Stimulated activated effector memory CD8-positive, alpha-beta T cell treated with anti-CD3 and anti-CD28 coated beads, Interleukin-12 subunit alpha, Interleukin-12 subunit beta, amount 100 ng/mL, for 72 hours (primary cell): ENCODE measurements around the gene ASIC4.

ENCODE experiments used
- ATAC-seq: fragments of 150-1000 bp; cut with Tn5 transposase; 2 replicates; pipeline ENCODE4 v1.10.0; 2021
- DNase-seq, 2 donors: peaks; one replicate each; pipeline ENCODE4 v3.0.0; 2021 to 2022; ENCODE audit warnings: low spot score in 2 of 2
- H3K27ac Mint-ChIP-seq: one replicate; pipeline ENCODE4 v1.8.0; 2022; ENCODE audit warnings: mild to moderate bottlenecking, mixed read lengths
- H3K36me3 Mint-ChIP-seq: one replicate; pipeline ENCODE4 v1.8.0; 2022; ENCODE audit warnings: mild to moderate bottlenecking, mixed read lengths
- H3K4me1 Mint-ChIP-seq: one replicate; pipeline ENCODE4 v1.8.0; 2022; ENCODE audit warnings: mixed read lengths
- H3K4me3 Mint-ChIP-seq: one replicate; pipeline ENCODE4 v1.8.0; 2022; ENCODE audit warnings: mild to moderate bottlenecking, mixed read lengths
- H3K9me3 Mint-ChIP-seq: one replicate; pipeline ENCODE4 v1.8.0; 2022; ENCODE audit warnings: mixed read lengths

ASIC4 gene

GRCh38 chr2:219475697-219476651, 38.3 kb upstream of the ASIC4 start:
- Mint-ChIP-seq H3K9me3 (no peaks in the 10 kb centered on the region), H3K27ac (no peak overlapping the region), H3K36me3 (no peaks in the 10 kb centered on the region), H3K4me1 (peaks cover 7% of the 10 kb centered on the region), H3K4me3 (peak overlapping the region; percentile 18)
- peak; percentile 49 to 79 for DNase-seq
- peak; percentile 63 for ATAC-seq

- H3K4me1 Mint-ChIP-seq: peaks cover 7% of the 10 kb centered on the region
- H3K4me3 Mint-ChIP-seq: peak overlapping the region; percentile 18
- no peak for DNase-seq
- H3K27ac Mint-ChIP-seq: no peak overlapping the region
- H3K9me3 Mint-ChIP-seq: no peaks in the 10 kb centered on the region
- H3K36me3 Mint-ChIP-seq: no peaks in the 10 kb centered on the region
- no peak for ATAC-seq
Observed at GRCh38 chr2:219476652-219477151, 37.6 kb upstream of the ASIC4 start.

- no peak overlapping the region for H3K4me3 Mint-ChIP-seq
- no peaks in the 10 kb centered on the region for H3K36me3 Mint-ChIP-seq
- peaks cover 7% of the 10 kb centered on the region for H3K4me1 Mint-ChIP-seq
- ATAC-seq: no peak
- H3K27ac Mint-ChIP-seq: no peak overlapping the region
- no peaks in the 10 kb centered on the region for H3K9me3 Mint-ChIP-seq
- no peak for DNase-seq
Observed at GRCh38 chr2:219477179-219477578, 37.1 kb upstream of the ASIC4 start.

DNA sequence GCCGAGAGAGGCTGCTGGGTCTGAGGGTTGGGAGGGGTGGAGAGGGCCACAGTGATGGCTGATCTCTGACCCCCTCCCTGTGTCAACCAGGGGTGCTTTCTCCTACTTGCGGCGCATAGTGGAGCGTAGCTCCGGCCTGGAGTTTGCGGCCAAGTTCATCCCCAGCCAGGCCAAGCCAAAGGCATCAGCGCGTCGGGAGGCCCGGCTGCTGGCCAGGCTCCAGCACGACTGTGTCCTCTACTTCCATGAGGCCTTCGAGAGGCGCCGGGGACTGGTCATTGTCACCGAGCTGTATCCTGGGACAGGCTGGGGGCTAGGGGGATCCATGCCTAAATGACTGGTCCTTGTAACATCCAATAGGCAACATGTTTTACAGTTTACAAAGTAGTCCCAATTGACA, 36.5 kb upstream of the ASIC4 start:
- no peak for DNase-seq
- Mint-ChIP-seq H3K4me1 (peaks cover 7% of the 10 kb centered on the region), H3K36me3 (no peaks in the 10 kb centered on the region), H3K4me3 (no peak overlapping the region), H3K9me3 (no peaks in the 10 kb centered on the region), H3K27ac (no peak overlapping the region)
- no peak for ATAC-seq

GRCh38 chr2:219478916-219479315, 35.4 kb upstream of the ASIC4 start:
- ATAC-seq: no peak
- DNase-seq: no peak
- peaks cover 7% of the 10 kb centered on the region for H3K4me1 Mint-ChIP-seq
- H3K36me3 Mint-ChIP-seq: no peaks in the 10 kb centered on the region
- no peak overlapping the region for H3K4me3 Mint-ChIP-seq
- H3K9me3 Mint-ChIP-seq: no peaks in the 10 kb centered on the region
- no peak overlapping the region for H3K27ac Mint-ChIP-seq

DNA sequence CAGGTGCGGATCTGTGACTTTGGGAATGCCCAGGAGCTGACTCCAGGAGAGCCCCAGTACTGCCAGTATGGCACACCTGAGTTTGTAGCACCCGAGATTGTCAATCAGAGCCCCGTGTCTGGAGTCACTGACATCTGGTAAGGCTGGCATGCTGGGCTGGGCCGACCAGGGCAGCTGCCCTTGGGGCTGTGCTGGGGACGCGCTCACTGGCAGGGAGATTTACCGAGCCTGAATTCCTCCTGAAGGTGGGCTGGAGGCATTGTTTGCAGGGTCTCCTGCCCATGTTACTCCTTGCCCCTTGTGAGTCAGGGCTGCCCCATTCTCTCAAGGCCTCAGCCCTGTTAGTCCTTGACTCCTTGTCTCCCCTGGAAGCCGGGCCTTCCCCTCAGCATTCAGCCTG, 34.3 kb upstream of the ASIC4 start:
- no peak overlapping the region for H3K27ac Mint-ChIP-seq
- peaks cover 7% of the 10 kb centered on the region for H3K4me1 Mint-ChIP-seq
- no peak for ATAC-seq
- H3K4me3 Mint-ChIP-seq: no peak overlapping the region
- DNase-seq: no peak
- H3K36me3 Mint-ChIP-seq: no peaks in the 10 kb centered on the region
- no peaks in the 10 kb centered on the region for H3K9me3 Mint-ChIP-seq

DNA sequence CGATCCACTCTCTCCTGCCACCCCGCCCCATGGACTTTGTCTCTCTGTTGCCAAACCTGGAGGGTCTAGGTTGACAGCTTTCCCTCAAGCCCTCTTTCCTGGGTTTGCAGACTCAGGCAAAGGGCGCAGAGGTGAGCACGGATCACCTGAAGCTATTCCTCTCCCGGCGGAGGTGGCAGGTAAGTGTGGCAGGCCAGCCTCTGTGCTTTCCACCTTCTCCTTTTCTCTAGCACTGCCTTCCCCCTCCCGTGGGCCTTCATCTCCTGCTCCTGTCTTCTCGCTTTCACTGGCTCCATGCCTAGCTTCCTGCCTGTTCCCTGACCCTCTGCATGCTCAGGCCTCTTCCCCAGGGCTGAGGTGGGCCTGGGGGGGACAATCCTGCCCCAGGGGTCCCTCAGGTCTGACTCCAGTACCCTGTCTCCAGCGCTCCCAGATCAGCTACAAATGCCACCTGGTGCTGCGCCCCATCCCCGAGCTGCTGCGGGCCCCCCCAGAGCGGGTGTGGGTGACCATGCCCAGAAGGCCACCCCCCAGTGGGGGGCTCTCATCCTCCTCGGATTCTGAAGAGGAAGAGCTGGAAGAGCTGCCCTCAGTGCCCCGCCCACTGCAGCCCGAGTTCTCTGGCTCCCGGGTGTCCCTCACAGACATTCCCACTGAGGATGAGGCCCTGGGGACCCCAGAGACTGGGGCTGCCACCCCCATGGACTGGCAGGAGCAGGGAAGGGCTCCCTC, 31.4 kb upstream of the ASIC4 start:
- H3K4me3 Mint-ChIP-seq: no peak overlapping the region
- no peaks in the 10 kb centered on the region for H3K4me1 Mint-ChIP-seq
- H3K27ac Mint-ChIP-seq: no peak overlapping the region
- DNase-seq (no peak), ATAC-seq (no peak)
- H3K36me3 Mint-ChIP-seq: no peaks in the 10 kb centered on the region
- H3K9me3 Mint-ChIP-seq: no peaks in the 10 kb centered on the region

DNA sequence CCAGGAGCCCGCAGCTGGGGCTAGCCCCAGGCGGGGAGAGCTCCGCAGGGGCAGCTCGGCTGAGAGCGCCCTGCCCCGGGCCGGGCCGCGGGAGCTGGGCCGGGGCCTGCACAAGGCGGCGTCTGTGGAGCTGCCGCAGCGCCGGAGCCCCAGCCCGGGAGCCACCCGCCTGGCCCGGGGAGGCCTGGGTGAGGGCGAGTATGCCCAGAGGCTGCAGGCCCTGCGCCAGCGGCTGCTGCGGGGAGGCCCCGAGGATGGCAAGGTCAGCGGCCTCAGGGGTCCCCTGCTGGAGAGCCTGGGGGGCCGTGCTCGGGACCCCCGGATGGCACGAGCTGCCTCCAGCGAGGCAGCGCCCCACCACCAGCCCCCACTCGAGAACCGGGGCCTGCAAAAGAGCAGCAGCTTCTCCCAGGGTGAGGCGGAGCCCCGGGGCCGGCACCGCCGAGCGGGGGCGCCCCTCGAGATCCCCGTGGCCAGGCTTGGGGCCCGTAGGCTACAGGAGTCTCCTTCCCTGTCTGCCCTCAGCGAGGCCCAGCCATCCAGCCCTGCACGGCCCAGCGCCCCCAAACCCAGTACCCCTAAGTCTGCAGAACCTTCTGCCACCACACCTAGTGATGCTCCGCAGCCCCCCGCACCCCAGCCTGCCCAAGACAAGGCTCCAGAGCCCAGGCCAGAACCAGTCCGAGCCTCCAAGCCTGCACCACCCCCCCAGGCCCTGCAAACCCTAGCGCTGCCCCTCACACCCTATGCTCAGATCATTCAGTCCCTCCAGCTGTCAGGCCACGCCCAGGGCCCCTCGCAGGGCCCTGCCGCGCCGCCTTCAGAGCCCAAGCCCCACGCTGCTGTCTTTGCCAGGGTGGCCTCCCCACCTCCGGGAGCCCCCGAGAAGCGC, 30.6 kb upstream of the ASIC4 start:
- no peak for ATAC-seq
- Mint-ChIP-seq H3K27ac (no peak overlapping the region), H3K4me1 (no peaks in the 10 kb centered on the region), H3K4me3 (peak overlapping the region; percentile 50), H3K9me3 (no peaks in the 10 kb centered on the region), H3K36me3 (no peaks in the 10 kb centered on the region)
- no peak for DNase-seq

DNA sequence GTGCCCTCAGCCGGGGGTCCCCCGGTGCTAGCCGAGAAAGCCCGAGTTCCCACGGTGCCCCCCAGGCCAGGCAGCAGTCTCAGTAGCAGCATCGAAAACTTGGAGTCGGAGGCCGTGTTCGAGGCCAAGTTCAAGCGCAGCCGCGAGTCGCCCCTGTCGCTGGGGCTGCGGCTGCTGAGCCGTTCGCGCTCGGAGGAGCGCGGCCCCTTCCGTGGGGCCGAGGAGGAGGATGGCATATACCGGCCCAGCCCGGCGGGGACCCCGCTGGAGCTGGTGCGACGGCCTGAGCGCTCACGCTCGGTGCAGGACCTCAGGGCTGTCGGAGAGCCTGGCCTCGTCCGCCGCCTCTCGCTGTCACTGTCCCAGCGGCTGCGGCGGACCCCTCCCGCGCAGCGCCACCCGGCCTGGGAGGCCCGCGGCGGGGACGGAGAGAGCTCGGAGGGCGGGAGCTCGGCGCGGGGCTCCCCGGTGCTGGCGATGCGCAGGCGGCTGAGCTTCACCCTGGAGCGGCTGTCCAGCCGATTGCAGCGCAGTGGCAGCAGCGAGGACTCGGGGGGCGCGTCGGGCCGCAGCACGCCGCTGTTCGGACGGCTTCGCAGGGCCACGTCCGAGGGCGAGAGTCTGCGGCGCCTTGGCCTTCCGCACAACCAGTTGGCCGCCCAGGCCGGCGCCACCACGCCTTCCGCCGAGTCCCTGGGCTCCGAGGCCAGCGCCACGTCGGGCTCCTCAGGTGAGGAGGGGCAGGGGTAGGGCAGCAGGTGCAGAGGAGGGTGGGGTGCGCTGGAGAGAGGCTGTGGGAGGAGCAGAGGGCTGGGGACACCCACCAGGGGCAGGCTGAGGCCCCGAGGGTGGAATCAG, 29.7 kb upstream of the ASIC4 start:
- no peaks in the 10 kb centered on the region for H3K9me3 Mint-ChIP-seq
- no peaks in the 10 kb centered on the region for H3K36me3 Mint-ChIP-seq
- ATAC-seq: peak; percentile 22
- H3K4me3 Mint-ChIP-seq: peak overlapping the region; percentile 50
- no peaks in the 10 kb centered on the region for H3K4me1 Mint-ChIP-seq
- no peak for DNase-seq
- H3K27ac Mint-ChIP-seq: no peak overlapping the region

- no peak overlapping the region for H3K27ac Mint-ChIP-seq
- no peaks in the 10 kb centered on the region for H3K36me3 Mint-ChIP-seq
- no peaks in the 10 kb centered on the region for H3K9me3 Mint-ChIP-seq
- DNase-seq (no peak), ATAC-seq (no peak)
- no peak overlapping the region for H3K4me3 Mint-ChIP-seq
- H3K4me1 Mint-ChIP-seq: no peaks in the 10 kb centered on the region
Observed at GRCh38 chr2:219485201-219485580, 29.1 kb upstream of the ASIC4 start.

DNA sequence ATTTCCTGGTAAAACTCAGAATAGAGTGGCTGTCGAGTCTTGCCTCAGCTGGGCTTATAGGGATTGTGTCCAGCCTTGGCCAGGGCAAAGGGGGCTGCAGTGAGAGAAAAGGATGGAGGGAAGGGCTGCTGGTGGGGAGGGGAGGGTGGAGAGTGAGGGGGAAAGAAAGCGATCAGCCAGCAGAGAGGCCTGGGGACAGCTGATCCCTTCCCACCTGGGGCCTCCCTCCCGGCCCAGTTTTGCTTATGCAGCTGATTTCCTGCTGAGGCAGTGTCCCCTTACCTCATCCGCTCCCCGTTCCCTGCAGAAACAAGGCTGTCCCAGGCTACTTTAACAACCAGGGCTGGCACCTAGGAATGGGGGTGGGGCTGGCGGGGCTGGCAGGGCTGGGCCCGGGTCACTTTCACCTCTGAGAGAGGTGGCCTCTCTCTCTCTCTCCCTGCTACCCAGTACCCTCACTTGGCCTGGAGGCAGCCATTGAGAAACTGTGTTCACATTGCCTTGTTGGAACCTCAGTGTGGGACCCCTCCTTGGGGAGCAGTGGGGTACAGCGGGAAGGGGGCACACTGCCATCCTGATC, 27.8 kb upstream of the ASIC4 start:
- H3K4me3 Mint-ChIP-seq: no peak overlapping the region
- no peaks in the 10 kb centered on the region for H3K9me3 Mint-ChIP-seq
- ATAC-seq (no peak), DNase-seq (no peak)
- H3K4me1 Mint-ChIP-seq: no peaks in the 10 kb centered on the region
- no peaks in the 10 kb centered on the region for H3K36me3 Mint-ChIP-seq
- H3K27ac Mint-ChIP-seq: no peak overlapping the region

DNA sequence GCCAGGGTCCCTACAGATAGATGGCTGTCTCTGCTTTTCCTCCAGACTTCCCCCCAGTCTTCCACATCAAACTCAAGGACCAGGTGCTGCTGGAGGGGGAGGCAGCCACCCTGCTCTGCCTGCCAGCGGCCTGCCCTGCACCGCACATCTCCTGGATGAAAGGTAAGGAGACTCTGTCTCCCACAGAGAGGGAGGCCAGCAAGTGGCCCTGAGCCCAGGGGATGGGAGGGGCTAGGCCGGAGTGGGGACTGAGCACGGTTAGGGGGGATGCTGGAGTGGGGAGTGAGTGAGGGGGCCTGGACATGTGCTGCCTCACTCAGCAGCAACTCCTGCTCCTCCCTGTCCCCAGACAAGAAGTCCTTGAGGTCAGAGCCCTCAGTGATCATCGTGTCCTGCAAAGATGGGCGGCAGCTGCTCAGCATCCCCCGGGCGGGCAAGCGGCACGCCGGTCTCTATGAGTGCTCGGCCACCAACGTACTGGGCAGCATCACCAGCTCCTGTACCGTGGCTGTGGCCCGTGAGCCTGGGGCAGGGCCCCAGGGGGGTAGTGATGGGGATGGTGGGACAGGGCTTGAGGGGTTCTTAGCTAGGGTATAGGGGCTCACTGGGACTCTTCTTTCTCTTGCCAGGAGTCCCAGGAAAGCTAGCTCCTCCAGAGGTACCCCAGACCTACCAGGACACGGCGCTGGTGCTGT, 26.0 kb upstream of the ASIC4 start:
- Mint-ChIP-seq H3K9me3 (no peaks in the 10 kb centered on the region), H3K4me1 (no peaks in the 10 kb centered on the region), H3K27ac (no peak overlapping the region), H3K4me3 (no peak overlapping the region), H3K36me3 (no peaks in the 10 kb centered on the region)
- DNase-seq: no peak
- ATAC-seq: no peak

- Mint-ChIP-seq H3K36me3 (no peaks in the 10 kb centered on the region), H3K4me3 (no peak overlapping the region), H3K27ac (no peak overlapping the region), H3K9me3 (no peaks in the 10 kb centered on the region), H3K4me1 (no peaks in the 10 kb centered on the region)
- ATAC-seq: no peak
- DNase-seq: no peak
Observed at GRCh38 chr2:219488844-219489194, 25.5 kb upstream of the ASIC4 start.

DNA sequence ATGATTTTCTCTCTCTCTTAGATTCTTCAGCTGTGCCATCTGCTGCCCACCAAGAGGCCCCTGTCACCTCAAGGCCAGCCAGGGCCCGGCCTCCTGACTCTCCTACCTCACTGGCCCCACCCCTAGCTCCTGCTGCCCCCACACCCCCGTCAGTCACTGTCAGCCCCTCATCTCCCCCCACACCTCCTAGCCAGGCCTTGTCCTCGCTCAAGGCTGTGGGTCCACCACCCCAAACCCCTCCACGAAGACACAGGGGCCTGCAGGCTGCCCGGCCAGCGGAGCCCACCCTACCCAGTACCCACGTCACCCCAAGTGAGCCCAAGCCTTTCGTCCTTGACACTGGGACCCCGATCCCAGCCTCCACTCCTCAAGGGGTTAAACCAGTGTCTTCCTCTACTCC, 25.0 kb upstream of the ASIC4 start:
- Mint-ChIP-seq H3K36me3 (no peaks in the 10 kb centered on the region), H3K4me3 (no peak overlapping the region), H3K4me1 (no peaks in the 10 kb centered on the region), H3K27ac (no peak overlapping the region), H3K9me3 (no peaks in the 10 kb centered on the region)
- DNase-seq (no peak), ATAC-seq (no peak)
